IMR-90 (cell line): Measurements from ENCODE around the gene TLR9. TPM values are rescaled to one million over a fixed set of nuclear protein-coding genes. Genes with fewer than 3 reads are reported as not detected.

ENCODE experiments used
- polyA plus RNA-seq, 3 experiments: library from polyadenylated mRNA; depleted of rRNA; stranded (reverse); fragments of >200 nt; gene quantifications; 2 replicates each; pipeline ENCODE4 v1.2.3, GENCODE V29; 2012; ENCODE audit warnings: low replicate concordance in 1 of 3
- total RNA-seq: library from RNA; depleted of rRNA; stranded (reverse); fragments of >200 nt; gene quantifications from 2 replicates; pipeline ENCODE4 v1.2.3, GENCODE V29; 2012
- TF ChIP-seq, protein P1 (sequence below): conservative IDR thresholded peaks from 2 replicates; pipeline ENCODE4 v1.5.1; 2012; ENCODE audit warnings: mild to moderate bottlenecking, low read depth, low read length, improper control_type of control experiment

Gene TLR9
- total and polyA plus RNA-seq, 2 of the 4 experiments (the other 2 are of a cell fraction) = not detected

DNA sequence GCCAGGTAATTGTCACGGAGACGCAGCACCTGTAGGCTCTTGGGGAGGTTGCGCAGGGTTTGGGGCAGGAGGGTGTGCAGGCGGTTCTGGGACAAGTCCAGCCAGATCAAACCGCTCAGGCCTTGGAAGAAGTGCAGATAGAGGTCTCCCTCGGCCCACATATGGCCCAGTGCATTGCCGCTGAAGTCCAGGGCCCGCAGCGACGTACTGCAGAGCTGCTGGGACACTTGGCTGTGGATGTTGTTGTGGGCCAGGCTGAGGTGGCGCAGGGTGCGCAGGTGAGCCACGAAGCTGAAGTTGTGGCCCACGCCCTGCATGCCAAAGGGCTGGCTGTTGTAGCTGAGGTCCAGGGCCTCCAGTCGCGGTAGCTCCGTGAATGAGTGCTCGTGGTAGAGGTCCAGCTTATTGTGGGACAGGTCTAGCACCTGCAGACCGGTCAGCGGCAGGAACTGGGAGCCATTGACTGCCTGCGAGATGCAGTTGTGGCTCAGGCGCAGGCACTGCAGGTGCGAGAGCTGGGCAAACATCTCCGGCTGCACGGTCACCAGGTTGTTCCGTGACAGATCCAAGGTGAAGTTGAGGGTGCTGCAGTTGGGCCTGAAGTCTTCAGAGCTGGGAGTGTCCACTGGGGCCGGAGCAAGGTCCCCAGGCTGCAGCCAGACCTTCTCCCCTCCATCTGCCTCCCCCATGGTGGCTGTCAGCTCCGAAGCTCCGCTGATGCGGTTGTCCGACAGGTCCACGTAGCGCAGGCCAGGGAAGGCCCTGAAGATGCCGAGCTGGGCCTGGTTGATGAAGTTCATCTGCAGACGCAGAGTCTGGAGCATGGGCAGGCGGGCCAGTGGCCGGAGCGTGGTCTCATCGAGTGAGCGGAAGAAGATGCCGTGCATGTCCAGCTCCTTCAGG lies 2.9 kb downstream of the TLR9 start (continued):
- TF ChIP-seq, protein P1, sequence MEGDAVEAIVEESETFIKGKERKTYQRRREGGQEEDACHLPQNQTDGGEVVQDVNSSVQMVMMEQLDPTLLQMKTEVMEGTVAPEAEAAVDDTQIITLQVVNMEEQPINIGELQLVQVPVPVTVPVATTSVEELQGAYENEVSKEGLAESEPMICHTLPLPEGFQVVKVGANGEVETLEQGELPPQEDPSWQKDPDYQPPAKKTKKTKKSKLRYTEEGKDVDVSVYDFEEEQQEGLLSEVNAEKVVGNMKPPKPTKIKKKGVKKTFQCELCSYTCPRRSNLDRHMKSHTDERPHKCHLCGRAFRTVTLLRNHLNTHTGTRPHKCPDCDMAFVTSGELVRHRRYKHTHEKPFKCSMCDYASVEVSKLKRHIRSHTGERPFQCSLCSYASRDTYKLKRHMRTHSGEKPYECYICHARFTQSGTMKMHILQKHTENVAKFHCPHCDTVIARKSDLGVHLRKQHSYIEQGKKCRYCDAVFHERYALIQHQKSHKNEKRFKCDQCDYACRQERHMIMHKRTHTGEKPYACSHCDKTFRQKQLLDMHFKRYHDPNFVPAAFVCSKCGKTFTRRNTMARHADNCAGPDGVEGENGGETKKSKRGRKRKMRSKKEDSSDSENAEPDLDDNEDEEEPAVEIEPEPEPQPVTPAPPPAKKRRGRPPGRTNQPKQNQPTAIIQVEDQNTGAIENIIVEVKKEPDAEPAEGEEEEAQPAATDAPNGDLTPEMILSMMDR = no peak
